ENCODE data around the gene MLKL. TPM values are rescaled to one million over a fixed set of nuclear protein-coding genes. Genes with fewer than 3 reads are reported as not detected.

The MLKL gene
- total RNA-seq, 1 donor from 2014 or later, result 21.6 TPM

DNA sequence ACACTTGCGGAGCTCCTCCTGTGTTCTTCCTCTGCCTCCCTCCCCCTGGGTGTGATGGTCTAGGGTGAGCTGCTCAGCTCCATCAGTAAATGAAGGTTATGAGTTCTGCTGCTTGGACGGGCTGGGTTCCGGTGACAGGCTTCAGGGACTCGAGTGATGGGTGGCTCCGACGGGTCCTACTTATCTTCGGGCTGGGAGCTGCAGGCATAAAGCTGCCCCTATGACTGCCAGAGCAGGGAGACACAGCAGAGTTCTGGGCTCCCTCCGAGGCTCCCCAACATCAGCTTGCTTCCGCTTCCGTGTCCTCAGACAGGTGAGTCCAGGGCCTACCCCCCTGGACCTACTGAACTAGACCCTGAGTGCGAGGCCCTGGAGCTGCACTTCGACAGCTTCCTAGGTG, 11.3 kb upstream of the MLKL start:
- intact Hi-C loops (cut with micrococcal nuclease), result no loop called here
- H3K4me1 Mint-ChIP-seq (ENCODE audit: low read depth), result peaks cover 4% of the 10 kb centered on the region
- peaks cover 4% of the 10 kb centered on the region for H3K27me3 Mint-ChIP-seq (ENCODE audit: low read depth)
- no peak overlapping the region for H3K27ac Mint-ChIP-seq
- no peaks in the 10 kb centered on the region for H3K36me3 Mint-ChIP-seq (ENCODE audit: low read depth)
- no peak for DNase-seq (ENCODE audit: low spot score)
- H3K9me3 Mint-ChIP-seq, result no peaks in the 10 kb centered on the region
- H3K4me3 Mint-ChIP-seq (ENCODE audit: low read depth), result no peak overlapping the region

DNA sequence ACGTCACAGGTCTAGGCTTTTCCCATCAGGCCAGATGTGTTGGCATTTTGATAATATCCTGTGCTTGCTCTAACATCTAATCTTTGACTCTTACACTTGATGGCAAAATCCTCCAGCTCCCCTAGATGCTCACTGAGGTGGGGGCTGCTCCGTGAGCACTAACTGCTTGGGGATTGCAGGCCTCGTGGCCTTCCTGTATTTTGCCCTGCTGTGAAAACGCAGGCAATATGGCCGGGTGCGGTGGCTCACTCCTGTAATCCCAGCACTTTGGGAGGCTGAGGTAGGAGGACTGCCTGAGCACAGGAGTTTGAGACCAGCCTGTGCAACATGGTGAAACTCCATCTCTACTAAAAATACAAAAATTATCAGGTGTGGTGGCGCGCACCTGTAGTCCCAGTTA, 9.7 kb upstream of the MLKL start:
- no peak overlapping the region for H3K4me3 Mint-ChIP-seq (ENCODE audit: low read depth)
- DNase-seq (ENCODE audit: low spot score), result no peak
- H3K9me3 Mint-ChIP-seq, result no peaks in the 10 kb centered on the region
- H3K27ac Mint-ChIP-seq, result no peak overlapping the region
- peaks cover 6% of the 10 kb centered on the region for H3K4me1 Mint-ChIP-seq (ENCODE audit: low read depth)
- no peaks in the 10 kb centered on the region for H3K36me3 Mint-ChIP-seq (ENCODE audit: low read depth)
- H3K27me3 Mint-ChIP-seq (ENCODE audit: low read depth), result peaks cover 4% of the 10 kb centered on the region
- intact Hi-C loops (cut with micrococcal nuclease), result no loop called here

DNA sequence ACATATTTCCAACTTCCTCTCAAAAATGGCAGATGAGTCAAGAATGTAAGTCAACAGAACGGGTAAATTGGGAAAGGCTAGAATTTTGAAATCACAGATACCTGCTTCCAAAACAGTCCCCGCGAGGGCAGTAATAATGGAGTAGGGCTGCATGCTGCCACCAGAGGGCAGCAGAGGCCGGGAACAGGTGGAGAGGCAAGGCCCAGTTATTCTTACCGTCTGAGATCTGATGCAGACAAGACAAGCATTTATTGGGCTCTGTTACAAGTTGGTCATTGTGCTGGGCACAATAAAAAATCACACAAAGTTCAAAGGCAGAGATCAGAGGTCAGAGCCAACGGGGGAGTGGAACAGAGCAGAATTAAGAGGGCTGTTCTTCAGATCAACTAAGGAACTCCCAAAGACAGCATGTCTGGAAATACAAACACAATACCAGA, 8.8 kb upstream of the MLKL start:
- Mint-ChIP-seq H3K27ac (no peak overlapping the region), H3K27me3 (ENCODE audit: low read depth) (peaks cover 4% of the 10 kb centered on the region), H3K9me3 (no peaks in the 10 kb centered on the region), H3K4me1 (ENCODE audit: low read depth) (peaks cover 11% of the 10 kb centered on the region), H3K4me3 (ENCODE audit: low read depth) (no peak overlapping the region), H3K36me3 (ENCODE audit: low read depth) (no peaks in the 10 kb centered on the region)
- intact Hi-C loops (cut with micrococcal nuclease), result loop anchor here (1.0 to 10.0 kb wide), 5 partner anchors 63 to 725 kb away; partner anchors contain the start of genes CFDP1, FA2H and LDHD
- peak; percentile 68 for DNase-seq (ENCODE audit: low spot score)

DNA sequence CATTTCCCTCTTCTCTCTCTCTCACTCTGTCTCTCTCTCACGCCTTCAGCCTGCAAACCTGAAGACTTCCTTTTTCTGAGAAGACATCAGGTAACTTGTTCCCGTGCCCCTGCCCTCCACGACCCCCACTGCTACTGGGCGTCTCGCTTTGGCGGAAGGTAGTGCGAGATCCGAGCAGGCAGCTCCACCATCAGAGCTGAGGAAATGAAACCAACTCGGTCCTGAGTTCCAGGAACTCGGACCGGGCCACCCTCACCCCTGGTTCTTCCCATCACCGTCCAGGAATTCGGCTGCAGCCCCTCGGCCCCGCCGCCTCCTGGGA, 585 bp downstream of the MLKL start:
- peak; percentile 17 for DNase-seq (ENCODE audit: low spot score)
- peaks cover 48% of the 10 kb centered on the region for H3K4me1 Mint-ChIP-seq (ENCODE audit: low read depth)
- peak overlapping the region; percentile 91 for H3K27ac Mint-ChIP-seq
- H3K9me3 Mint-ChIP-seq, result no peaks in the 10 kb centered on the region
- H3K36me3 Mint-ChIP-seq (ENCODE audit: low read depth), result peaks cover 24% of the 10 kb centered on the region
- peak overlapping the region; percentile 91 for H3K4me3 Mint-ChIP-seq (ENCODE audit: low read depth)
- no peaks in the 10 kb centered on the region for H3K27me3 Mint-ChIP-seq (ENCODE audit: low read depth)
- intact Hi-C loops (cut with micrococcal nuclease), result loop anchor here (1.0 to 10.0 kb wide), 6 partner anchors 33 to 735 kb away; partner anchors contain the start of genes CFDP1, LDHD, WDR59 and ZFP1

DNA sequence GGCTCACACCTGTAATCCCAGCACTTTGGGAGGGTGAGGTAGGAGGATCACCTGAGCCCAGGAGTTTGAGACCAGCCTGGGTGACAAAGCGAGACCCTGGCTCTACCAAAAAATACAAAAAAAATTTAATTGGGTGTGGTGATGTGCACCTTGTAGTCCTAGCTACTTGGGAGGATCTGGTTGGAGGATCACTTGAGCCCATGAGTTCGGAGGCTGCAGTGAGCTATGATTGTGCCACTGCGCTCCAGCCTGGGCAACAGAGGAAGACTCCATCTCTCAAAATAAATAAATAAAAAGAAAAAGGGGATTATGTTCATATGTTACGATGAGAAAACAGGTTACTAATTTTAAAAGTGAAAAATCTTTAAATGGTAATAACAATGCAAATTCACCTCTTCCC, 996 bp downstream of the MLKL start:
- Mint-ChIP-seq H3K27me3 (ENCODE audit: low read depth) (no peaks in the 10 kb centered on the region), H3K4me3 (ENCODE audit: low read depth) (peak overlapping the region; percentile 76), H3K27ac (peak overlapping the region; percentile 19), H3K9me3 (no peaks in the 10 kb centered on the region), H3K36me3 (ENCODE audit: low read depth) (peaks cover 25% of the 10 kb centered on the region), H3K4me1 (ENCODE audit: low read depth) (peaks cover 45% of the 10 kb centered on the region)
- intact Hi-C loops (cut with micrococcal nuclease), result loop anchor here (1.0 to 10.0 kb wide), 6 partner anchors 32 to 735 kb away; partner anchors contain the start of genes CFDP1, LDHD, WDR59 and ZFP1
- no peak for DNase-seq (ENCODE audit: low spot score)

DNA sequence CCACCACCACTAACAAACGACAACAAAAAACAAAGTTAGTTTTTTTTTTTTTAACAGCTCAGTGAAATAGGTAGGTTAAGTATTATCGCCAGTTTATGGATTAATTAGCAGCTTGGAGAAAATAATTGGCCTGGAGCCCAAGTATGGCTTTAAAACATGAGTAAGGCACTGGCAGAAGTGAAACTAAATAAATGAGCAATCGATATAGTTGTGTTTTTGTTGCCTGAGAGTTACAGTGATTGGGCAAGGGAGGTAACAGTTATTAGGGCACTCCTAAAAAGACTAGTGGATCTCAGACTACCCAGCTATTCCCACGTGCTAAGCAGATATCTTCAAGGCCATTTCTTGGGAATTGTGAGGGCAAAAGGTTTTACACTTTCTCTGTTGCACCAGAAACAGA, 2.4 kb downstream of the MLKL start:
- Mint-ChIP-seq H3K27ac (peak overlapping the region; percentile 62), H3K36me3 (ENCODE audit: low read depth) (peaks cover 32% of the 10 kb centered on the region), H3K4me3 (ENCODE audit: low read depth) (peak overlapping the region; percentile 76), H3K4me1 (ENCODE audit: low read depth) (peaks cover 42% of the 10 kb centered on the region), H3K9me3 (no peaks in the 10 kb centered on the region), H3K27me3 (ENCODE audit: low read depth) (no peaks in the 10 kb centered on the region)
- no peak for DNase-seq (ENCODE audit: low spot score)
- intact Hi-C loops (cut with micrococcal nuclease), result no loop called here

DNA sequence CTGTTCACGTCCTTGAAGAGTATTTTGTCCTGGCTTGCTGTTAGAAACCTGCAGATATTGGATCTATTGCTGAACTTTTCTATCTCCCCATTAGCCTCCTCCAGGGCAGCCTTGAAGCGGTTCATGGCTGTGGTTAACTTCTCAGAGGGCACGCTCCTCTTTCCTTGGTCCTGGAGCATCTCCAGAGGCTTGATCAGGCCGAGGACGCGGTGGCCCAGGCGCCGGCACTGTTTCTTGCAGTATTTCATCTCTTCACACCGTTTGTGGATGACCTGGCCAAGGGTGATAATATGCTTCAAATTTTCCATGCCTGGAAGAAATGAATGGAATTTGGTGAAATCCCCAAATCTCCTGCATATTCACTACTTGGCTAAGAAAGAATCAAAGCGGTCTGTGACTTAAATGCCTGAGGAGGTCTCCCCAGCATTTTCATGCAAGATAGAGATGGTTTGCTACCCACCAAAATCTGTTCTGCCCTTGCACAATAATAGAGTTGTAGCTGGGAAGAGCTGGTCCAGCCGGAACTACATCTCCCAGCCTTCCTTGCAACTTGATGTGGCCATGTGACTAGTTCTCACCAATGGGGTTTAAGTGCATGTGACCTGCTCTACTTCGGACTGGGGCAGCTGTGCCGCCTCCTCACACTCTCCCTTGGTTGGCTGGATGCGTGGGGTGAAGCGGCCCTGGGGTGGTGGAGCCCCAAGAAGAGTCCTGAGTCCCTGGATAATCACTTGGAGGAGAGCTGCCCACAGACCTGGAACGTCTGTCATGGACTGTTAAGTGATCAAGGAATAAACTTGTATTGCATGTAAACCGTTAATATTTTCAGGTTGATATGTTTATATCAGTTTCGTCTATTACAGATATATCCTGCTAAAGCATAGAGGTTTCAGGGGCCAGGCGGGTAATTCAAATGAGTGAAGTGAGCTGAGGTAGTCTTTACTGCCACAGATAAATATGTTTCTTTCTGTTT, 4.9 kb downstream of the MLKL start:
- H3K9me3 Mint-ChIP-seq, result no peaks in the 10 kb centered on the region
- intact Hi-C loops (cut with micrococcal nuclease), result no loop called here
- H3K4me1 Mint-ChIP-seq (ENCODE audit: low read depth), result peaks cover 32% of the 10 kb centered on the region
- DNase-seq (ENCODE audit: low spot score), result peak; percentile 68
- H3K36me3 Mint-ChIP-seq (ENCODE audit: low read depth), result peaks cover 53% of the 10 kb centered on the region
- peak overlapping the region; percentile 79 for H3K27ac Mint-ChIP-seq
- no peaks in the 10 kb centered on the region for H3K27me3 Mint-ChIP-seq (ENCODE audit: low read depth)
- H3K4me3 Mint-ChIP-seq (ENCODE audit: low read depth), result peak overlapping the region; percentile 82

DNA sequence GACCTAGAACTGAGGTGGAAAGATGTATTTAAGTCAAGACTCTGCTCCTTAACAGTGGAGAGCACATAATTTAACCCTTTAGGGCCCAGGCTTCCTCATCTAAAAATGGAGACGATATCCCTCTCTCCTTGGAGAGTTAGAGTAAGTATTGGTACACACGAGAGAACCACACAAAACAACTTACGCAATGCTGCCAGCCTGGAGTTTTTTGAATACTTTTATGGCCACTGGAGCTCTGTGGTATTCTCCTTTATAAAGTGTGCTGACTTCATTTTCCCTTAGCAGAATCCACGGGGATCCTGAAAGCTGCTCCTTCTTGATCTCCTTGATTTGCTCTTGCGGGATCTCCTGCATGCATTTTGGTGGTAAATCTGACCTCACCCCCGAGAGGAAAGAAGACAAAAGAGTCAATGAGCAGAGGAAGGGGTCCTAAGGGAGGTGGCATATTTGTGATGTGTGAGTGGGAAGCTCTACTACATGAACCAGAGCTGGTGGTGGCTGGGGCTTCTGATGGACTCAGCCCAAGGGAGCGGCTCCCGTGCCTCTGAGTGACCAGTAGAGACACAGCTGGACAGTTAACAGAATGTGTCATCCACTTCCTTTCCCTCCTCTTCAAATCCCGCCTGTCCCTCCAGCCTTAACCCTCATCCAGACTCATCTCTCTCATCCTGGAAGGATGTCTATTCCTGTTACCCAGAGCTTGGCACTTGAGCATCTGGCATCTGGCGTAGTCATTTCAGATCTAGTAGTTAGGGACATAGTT, 9.4 kb downstream of the MLKL start:
- H3K27me3 Mint-ChIP-seq (ENCODE audit: low read depth), result no peaks in the 10 kb centered on the region
- peaks cover 6% of the 10 kb centered on the region for H3K4me1 Mint-ChIP-seq (ENCODE audit: low read depth)
- H3K4me3 Mint-ChIP-seq (ENCODE audit: low read depth), result no peak overlapping the region
- intact Hi-C loops (cut with micrococcal nuclease), result no loop called here
- no peaks in the 10 kb centered on the region for H3K9me3 Mint-ChIP-seq
- no peak overlapping the region for H3K27ac Mint-ChIP-seq
- DNase-seq (ENCODE audit: low spot score), result no peak
- H3K36me3 Mint-ChIP-seq (ENCODE audit: low read depth), result peaks cover 74% of the 10 kb centered on the region

DNA sequence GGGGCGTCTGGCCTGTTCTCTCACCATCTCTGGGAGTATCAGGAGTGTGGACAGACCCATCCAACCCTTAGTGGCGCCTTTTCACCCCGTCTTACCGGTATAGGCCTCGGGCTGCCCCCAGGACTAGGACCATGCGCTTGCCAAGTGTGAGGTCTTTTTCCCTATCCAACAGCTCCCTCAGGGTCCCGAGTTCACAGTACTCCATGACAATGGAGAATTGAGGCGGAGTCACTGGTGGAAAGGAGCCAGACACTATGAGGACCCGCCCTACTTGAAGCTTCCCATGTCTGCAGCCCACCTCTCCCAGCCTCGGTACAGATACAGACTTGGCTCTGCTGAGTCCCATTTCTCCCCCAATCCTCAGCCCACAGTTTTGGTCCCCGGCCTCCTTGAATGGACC, 18.1 kb downstream of the MLKL start:
- intact Hi-C loops (cut with micrococcal nuclease), result no loop called here
- no peaks in the 10 kb centered on the region for H3K9me3 Mint-ChIP-seq
- no peak overlapping the region for H3K27ac Mint-ChIP-seq
- H3K4me1 Mint-ChIP-seq (ENCODE audit: low read depth), result peaks cover 3% of the 10 kb centered on the region
- no peak for DNase-seq (ENCODE audit: low spot score)
- no peak overlapping the region for H3K4me3 Mint-ChIP-seq (ENCODE audit: low read depth)
- H3K27me3 Mint-ChIP-seq (ENCODE audit: low read depth), result no peaks in the 10 kb centered on the region
- H3K36me3 Mint-ChIP-seq (ENCODE audit: low read depth), result peaks cover 46% of the 10 kb centered on the region

DNA sequence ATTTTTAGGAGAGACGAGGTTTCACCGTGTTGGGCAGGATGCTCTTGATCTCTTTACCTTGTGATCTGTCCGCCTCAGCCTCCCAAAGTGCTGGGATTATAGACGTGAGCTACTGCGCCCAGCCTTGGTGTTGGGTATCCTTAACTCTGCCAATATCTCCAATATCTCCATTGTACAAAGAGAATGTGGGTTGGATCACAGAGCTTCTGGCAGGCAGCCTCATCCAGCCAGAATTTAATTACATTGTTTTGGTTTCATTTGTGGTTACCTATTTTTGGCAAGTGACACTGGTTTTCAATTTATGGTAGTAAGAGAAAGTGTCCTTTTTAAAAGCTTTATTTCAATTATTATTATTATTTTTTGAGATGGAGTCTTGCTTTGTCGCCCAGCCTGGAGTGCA, 20.0 kb downstream of the MLKL start:
- no peak overlapping the region for H3K4me3 Mint-ChIP-seq (ENCODE audit: low read depth)
- DNase-seq (ENCODE audit: low spot score), result no peak
- no peaks in the 10 kb centered on the region for H3K9me3 Mint-ChIP-seq
- H3K27ac Mint-ChIP-seq, result no peak overlapping the region
- H3K36me3 Mint-ChIP-seq (ENCODE audit: low read depth), result peaks cover 37% of the 10 kb centered on the region
- peaks cover 3% of the 10 kb centered on the region for H3K4me1 Mint-ChIP-seq (ENCODE audit: low read depth)
- no peaks in the 10 kb centered on the region for H3K27me3 Mint-ChIP-seq (ENCODE audit: low read depth)
- intact Hi-C loops (cut with micrococcal nuclease), result no loop called here

DNA sequence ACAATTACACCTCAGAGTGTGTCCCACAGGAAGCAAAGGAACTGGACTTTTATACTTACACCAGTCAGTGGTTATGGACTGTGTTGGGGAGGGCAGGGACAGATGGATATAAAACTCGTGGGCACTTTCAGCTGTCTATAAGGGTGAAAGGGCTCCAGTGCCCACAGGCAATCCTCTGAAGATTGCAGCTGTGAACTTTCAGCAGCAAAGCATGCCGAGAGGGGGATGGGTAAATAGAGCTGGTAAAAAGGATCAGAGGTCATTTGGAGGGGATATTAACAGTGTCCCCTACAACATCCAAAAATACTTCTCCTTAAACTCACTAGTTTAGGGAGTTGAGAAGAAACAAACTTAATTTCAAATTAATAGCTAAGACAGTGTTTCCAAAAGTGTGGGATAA, 20.7 kb downstream of the MLKL start:
- DNase-seq (ENCODE audit: low spot score), result no peak
- intact Hi-C loops (cut with micrococcal nuclease), result no loop called here
- peaks cover 36% of the 10 kb centered on the region for H3K36me3 Mint-ChIP-seq (ENCODE audit: low read depth)
- no peaks in the 10 kb centered on the region for H3K27me3 Mint-ChIP-seq (ENCODE audit: low read depth)
- no peak overlapping the region for H3K4me3 Mint-ChIP-seq (ENCODE audit: low read depth)
- H3K27ac Mint-ChIP-seq, result no peak overlapping the region
- peaks cover 3% of the 10 kb centered on the region for H3K4me1 Mint-ChIP-seq (ENCODE audit: low read depth)
- H3K9me3 Mint-ChIP-seq, result no peaks in the 10 kb centered on the region

DNA sequence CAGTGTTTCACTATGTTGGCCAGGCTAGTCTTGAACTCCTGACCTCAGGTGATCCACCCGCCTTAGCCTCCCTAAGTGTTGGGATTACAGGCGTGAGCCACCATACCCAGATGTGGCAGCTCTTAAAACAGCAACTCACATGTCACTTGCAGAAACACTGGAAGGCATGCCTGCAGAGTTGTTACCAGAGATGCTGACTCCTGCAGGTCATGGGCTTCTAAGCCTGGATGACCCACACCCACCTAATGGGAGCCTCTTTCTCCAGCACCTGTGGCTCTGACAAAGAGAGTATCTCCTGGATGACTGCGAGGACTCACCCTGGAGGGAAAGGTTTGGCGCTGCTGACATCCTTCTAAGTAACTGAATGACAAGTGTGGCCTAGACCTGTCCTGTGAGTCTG, 22.8 kb downstream of the MLKL start:
- Mint-ChIP-seq H3K9me3 (no peaks in the 10 kb centered on the region), H3K4me1 (ENCODE audit: low read depth) (no peaks in the 10 kb centered on the region), H3K27me3 (ENCODE audit: low read depth) (no peaks in the 10 kb centered on the region), H3K4me3 (ENCODE audit: low read depth) (no peak overlapping the region), H3K27ac (no peak overlapping the region), H3K36me3 (ENCODE audit: low read depth) (peaks cover 40% of the 10 kb centered on the region)
- intact Hi-C loops (cut with micrococcal nuclease), result no loop called here
- no peak for DNase-seq (ENCODE audit: low spot score)

DNA sequence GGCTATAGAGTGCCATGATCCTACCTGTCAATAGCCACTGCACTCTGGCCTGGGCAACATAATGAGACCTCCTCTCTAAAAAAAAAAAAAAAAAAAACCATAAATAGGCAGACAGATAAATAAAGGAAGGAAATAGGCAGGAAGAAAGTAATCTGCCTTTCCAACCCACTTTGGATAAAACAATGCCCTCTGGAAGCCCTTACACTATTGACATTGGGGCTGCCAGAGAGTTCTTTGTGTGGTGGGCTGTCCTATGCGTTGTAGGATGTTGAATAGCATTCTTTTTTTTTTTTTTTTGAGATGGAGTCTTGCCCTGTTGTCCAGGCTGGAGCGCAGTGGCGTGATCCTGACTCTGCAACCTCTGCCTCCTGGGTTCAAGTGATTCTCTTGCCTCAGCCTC, 26.8 kb downstream of the MLKL start:
- intact Hi-C loops (cut with micrococcal nuclease), result no loop called here
- H3K36me3 Mint-ChIP-seq (ENCODE audit: low read depth), result peaks cover 37% of the 10 kb centered on the region

More for the DNA sequence above, 26.8 kb downstream of the MLKL start:
- Mint-ChIP-seq H3K9me3 (no peaks in the 10 kb centered on the region), H3K27ac (no peak overlapping the region), H3K27me3 (ENCODE audit: low read depth) (no peaks in the 10 kb centered on the region), H3K4me1 (ENCODE audit: low read depth) (no peaks in the 10 kb centered on the region), H3K4me3 (ENCODE audit: low read depth) (no peak overlapping the region)
- DNase-seq (ENCODE audit: low spot score), result no peak
